D721Med (cell line): Measurements from ENCODE around the gene RGPD5.
"Not testable (repeated sequence)": the region's sequence is repeated elsewhere in the genome, so short reads cannot be mapped to it uniquely, and the experiment has no call there.

Experiments used
- DNase-seq: peaks from one replicate; pipeline ENCODE4 v3.0.0; 2011; ENCODE audit warnings: low spot score; ENCODE audit not compliant: insufficient read length
- FAIRE-seq: peaks from 2 replicates; lab custom pipeline; 2011; peaks lifted over from hg19 to GRCh38; lab: Jason Lieb, UNC

The RGPD5 gene

GRCh38 chr2:109794074-109794737, at the start of gene RGPD5:
RGPD5 (plus strand) TSS chr2:109794305; CDS start chr2:109794466, 161 bp downstream.
- not testable (repeated sequence) for DNase-seq, FAIRE-seq

GRCh38 chr2:109751572-109751971, 42.5 kb upstream of the RGPD5 start:
- DNase-seq, FAIRE-seq: not testable (repeated sequence)

- not testable (repeated sequence) for FAIRE-seq
These were observed 36.8 kb upstream of the RGPD5 start for GRCh38 chr2:109757163-109757824.

GRCh38 chr2:109760265-109761042, 33.7 kb upstream of the RGPD5 start:
- not testable (repeated sequence) for FAIRE-seq, DNase-seq

More at GRCh38 chr2:109757163-109757824, 36.8 kb upstream of the RGPD5 start:
- not testable (repeated sequence) for DNase-seq

- DNase-seq: not testable (repeated sequence)
These were observed 33.1 kb upstream of the RGPD5 start for GRCh38 chr2:109761043-109761454.

GRCh38 chr2:109761976-109762375, 32.1 kb upstream of the RGPD5 start:
- FAIRE-seq, DNase-seq: not testable (repeated sequence)

More at GRCh38 chr2:109761043-109761454, 33.1 kb upstream of the RGPD5 start:
- not testable (repeated sequence) for FAIRE-seq

- FAIRE-seq, DNase-seq: not testable (repeated sequence)
These were observed 28.0 kb upstream of the RGPD5 start for GRCh38 chr2:109766074-109766473.

GRCh38 chr2:109766886-109767578, 27.1 kb upstream of the RGPD5 start:
- FAIRE-seq, DNase-seq: not testable (repeated sequence)

- DNase-seq, FAIRE-seq: not testable (repeated sequence)
These were observed 25.2 kb upstream of the RGPD5 start for GRCh38 chr2:109768934-109769333.

- not testable (repeated sequence) for FAIRE-seq, DNase-seq
These were observed 15.0 kb upstream of the RGPD5 start for GRCh38 chr2:109779118-109779517.

- not testable (repeated sequence) for DNase-seq, FAIRE-seq
These were observed 12.8 kb upstream of the RGPD5 start for GRCh38 chr2:109781147-109781816.

- FAIRE-seq: not testable (repeated sequence)
These were observed 11.6 kb upstream of the RGPD5 start for GRCh38 chr2:109782446-109782993.

GRCh38 chr2:109791530-109792279, 2.4 kb upstream of the RGPD5 start:
- FAIRE-seq, DNase-seq: not testable (repeated sequence)

More at GRCh38 chr2:109782446-109782993, 11.6 kb upstream of the RGPD5 start:
- DNase-seq: not testable (repeated sequence)

GRCh38 chr2:109792659-109793058, 1.4 kb upstream of the RGPD5 start:
- not testable (repeated sequence) for DNase-seq, FAIRE-seq

GRCh38 chr2:109871129-109871751, 77.1 kb downstream of the RGPD5 start:
- DNase-seq, FAIRE-seq: not testable (repeated sequence)

GRCh38 chr2:109876625-109877024, 82.5 kb downstream of the RGPD5 start:
- FAIRE-seq, DNase-seq: not testable (repeated sequence)

- DNase-seq, FAIRE-seq: not testable (repeated sequence)
These were observed 88.0 kb downstream of the RGPD5 start for GRCh38 chr2:109882112-109882511.
